Upper lobe of left lung (tissue), 6 donors: ENCODE results near the gene GNG3. TPM values are rescaled to one million over a fixed set of nuclear protein-coding genes. Genes with fewer than 3 reads are reported as not detected.

Source experiments
- ATAC-seq, 2 donors: fragments of 200-7000 bp; cut with Tn5 transposase; one replicate each; pipeline ENCODE4 v1.9.1; 2022; ENCODE audit warnings: mild to moderate bottlenecking in 2 of 2, moderate library complexity in 2 of 2; ENCODE audit not compliant: low FRiP score in 2 of 2
- DNase-seq, 2 donors: peaks; one replicate each; pipeline ENCODE4 v3.0.0-alpha.2; 2019 to 2020
- H3K27ac ChIP-seq, 4 donors: fragments of 200-600 bp; sonication (generic); one replicate each; pipeline ENCODE4 v1.5.1; 2016 to 2019
- H3K27me3 ChIP-seq, 4 donors: fragments of 200-600 bp; sonication (generic); one replicate each; pipeline ENCODE4 v1.5.1; 2017 to 2019
- H3K36me3 ChIP-seq, 4 donors: fragments of 200-600 bp; sonication (generic); one replicate each; pipeline ENCODE4 v1.5.1; 2016 to 2019
- H3K4me1 ChIP-seq, 4 donors: fragments of 200-600 bp; sonication (generic); one replicate each; pipeline ENCODE4 v1.5.1; 2018 to 2019
- H3K4me3 ChIP-seq, 4 donors: fragments of 200-600 bp; sonication (generic); one replicate each; pipeline ENCODE4 v1.5.1; 2017 to 2019; ENCODE audit warnings: mild to moderate bottlenecking in 2 of 4, moderate library complexity in 1 of 4
- H3K9me3 ChIP-seq, 4 donors: fragments of 200-600 bp; sonication (generic); one replicate each; pipeline ENCODE4 v1.5.1; 2018 to 2019
- EP300 ChIP-seq, 4 donors: sonication (generic); formaldehyde crosslinking; IDR thresholded peaks; one replicate each; pipeline ENCODE4 v1.5.1; 2017; ENCODE audit warnings: antibody characterized with exemption in 4 of 4, control low read depth in 2 of 4
- POLR2A ChIP-seq, 4 donors: fragments of 450-650 bp; IDR thresholded peaks; one replicate each; pipeline ENCODE4 v1.5.1; 2016 to 2017; ENCODE audit warnings: antibody characterized with exemption in 4 of 4, mild to moderate bottlenecking in 2 of 4
- POLR2AphosphoS5 ChIP-seq, 2 donors: sonication (generic); formaldehyde crosslinking; IDR thresholded peaks; one replicate each; pipeline ENCODE4 v1.5.1; 2017; ENCODE audit warnings: antibody characterized with exemption in 2 of 2
- WGBS, 2 donors: methylation state at CpG; one replicate each; pipeline ENCODE4 v1.1.5; 2017 to 2018; 5-methylcytosine and 5-hydroxymethylcytosine counted together
- small RNA-seq, 4 donors: library from RNA; depleted of rRNA; stranded (forward); fragments of <200 nt; gene quantifications; one replicate each; pipeline ENCODE3, GENCODE V24; 2016
- total RNA-seq, 6 donors: library from RNA; depleted of rRNA in 4 of 6; stranded (reverse); fragments of >200 nt in 4 of 6; gene quantifications; one replicate each; pipeline versions ENCODE4 v1.1.0 to v1.2.1, GENCODE V29; 2016 to 2021
- TF ChIP-seq, protein P1 (sequence below), 6 experiments: fragments of 450-650 bp in 4 of 6; fragments of 200-600 bp in 2 of 6; sonication (generic) in 2 of 6; IDR thresholded peaks; one replicate each; pipeline ENCODE4 v1.5.1; 2016 to 2019; ENCODE audit warnings: antibody characterized with exemption in 6 of 6
- donor health status: DM: no; HTN: no; CAD: no; lungs with moderate emphysema.
- donor health status: DM: no; HTN: yes; CAD: no; lungs with severe emphysema.

Gene GNG3
- total RNA-seq, 6 donors from 2014 or later, result not detected

DNA sequence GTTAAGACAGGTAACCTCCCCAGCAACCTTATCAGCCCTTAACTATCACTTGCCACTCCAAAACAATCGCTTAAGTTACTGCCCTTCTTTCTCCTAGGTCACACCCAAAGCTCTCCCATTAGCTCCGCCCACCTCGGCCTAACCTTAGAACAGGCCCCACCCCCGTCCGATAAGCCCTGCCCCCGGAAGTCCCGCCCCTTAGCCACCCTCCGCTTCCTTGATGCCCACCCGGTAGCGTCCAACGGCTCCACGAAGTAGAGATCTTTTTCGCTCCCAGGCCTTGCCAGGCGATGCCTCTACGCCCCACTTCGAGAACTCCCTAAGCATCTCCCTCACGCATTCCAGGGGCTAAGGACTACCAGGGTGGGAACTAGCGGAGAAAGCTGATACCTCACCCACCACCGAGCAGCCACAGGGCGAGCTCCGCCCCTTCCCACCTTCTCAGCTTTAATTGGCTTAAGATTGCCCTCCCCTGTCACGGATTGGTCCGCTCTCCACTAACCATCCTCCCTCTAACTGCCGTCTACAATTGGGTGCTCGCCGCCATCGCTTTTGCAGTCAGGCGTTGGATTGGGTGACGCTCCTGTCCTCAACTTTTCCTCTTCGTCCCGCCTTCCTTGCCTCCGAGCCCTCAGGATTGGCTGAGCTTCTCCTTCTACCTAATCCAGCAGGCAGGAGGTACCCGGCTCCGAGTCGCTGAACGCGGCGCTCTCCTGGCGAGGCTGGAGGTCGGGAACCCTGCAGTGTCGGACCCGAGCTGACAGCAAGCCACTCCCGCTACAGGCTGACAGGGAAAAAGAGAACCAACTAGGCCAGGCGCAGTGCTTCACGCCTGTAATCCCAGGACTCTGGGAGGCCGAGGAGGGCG lies 46.5 kb downstream of the GNG3 start, which contains the start of gene ZBTB3:
Gene ZBTB3 (minus strand): TSS at position 425 of the 868 bp plus-strand sequence. CDS start 496 bp downstream, outside the sequence.
- DNase-seq (peak; percentile 91 to 99), ATAC-seq (peak; percentile 99 to 100)
- Histone ChIP-seq H3K4me1 (peaks cover 16 to 30% (median 22%) of the 10 kb centered on the region in 4 donors), H3K36me3 (peaks cover 0 to 16% (median 4%) of the 10 kb centered on the region in 4 donors), H3K27ac (peak within 1 kb of the TSS; percentile 85 to 91 (median 89)), H3K9me3 (no peaks in the 10 kb centered on the region), H3K27me3 (no peaks in the 10 kb centered on the region), H3K4me3 (peak within 1 kb of the TSS; percentile 18 to 68 (median 58))
- peak in 2 of 4 donors; percentile 77 to 91 for TF ChIP-seq POLR2A (IDR thresholded peaks at IDR 0.05)
- TF ChIP-seq EP300 (IDR thresholded peaks at IDR 0.05), result no peak
- TF ChIP-seq, protein P1, sequence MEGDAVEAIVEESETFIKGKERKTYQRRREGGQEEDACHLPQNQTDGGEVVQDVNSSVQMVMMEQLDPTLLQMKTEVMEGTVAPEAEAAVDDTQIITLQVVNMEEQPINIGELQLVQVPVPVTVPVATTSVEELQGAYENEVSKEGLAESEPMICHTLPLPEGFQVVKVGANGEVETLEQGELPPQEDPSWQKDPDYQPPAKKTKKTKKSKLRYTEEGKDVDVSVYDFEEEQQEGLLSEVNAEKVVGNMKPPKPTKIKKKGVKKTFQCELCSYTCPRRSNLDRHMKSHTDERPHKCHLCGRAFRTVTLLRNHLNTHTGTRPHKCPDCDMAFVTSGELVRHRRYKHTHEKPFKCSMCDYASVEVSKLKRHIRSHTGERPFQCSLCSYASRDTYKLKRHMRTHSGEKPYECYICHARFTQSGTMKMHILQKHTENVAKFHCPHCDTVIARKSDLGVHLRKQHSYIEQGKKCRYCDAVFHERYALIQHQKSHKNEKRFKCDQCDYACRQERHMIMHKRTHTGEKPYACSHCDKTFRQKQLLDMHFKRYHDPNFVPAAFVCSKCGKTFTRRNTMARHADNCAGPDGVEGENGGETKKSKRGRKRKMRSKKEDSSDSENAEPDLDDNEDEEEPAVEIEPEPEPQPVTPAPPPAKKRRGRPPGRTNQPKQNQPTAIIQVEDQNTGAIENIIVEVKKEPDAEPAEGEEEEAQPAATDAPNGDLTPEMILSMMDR (IDR thresholded peaks at IDR 0.05), result peak in 3 of 6 experiments; percentile 4 to 53 (median 16)
- peak; percentile 83 to 97 for TF ChIP-seq POLR2AphosphoS5 (IDR thresholded peaks at IDR 0.05)
- WGBS, 2 donors, result 0 to 1% methylated on average over 41 to 47 of the region's 47 CpGs

DNA sequence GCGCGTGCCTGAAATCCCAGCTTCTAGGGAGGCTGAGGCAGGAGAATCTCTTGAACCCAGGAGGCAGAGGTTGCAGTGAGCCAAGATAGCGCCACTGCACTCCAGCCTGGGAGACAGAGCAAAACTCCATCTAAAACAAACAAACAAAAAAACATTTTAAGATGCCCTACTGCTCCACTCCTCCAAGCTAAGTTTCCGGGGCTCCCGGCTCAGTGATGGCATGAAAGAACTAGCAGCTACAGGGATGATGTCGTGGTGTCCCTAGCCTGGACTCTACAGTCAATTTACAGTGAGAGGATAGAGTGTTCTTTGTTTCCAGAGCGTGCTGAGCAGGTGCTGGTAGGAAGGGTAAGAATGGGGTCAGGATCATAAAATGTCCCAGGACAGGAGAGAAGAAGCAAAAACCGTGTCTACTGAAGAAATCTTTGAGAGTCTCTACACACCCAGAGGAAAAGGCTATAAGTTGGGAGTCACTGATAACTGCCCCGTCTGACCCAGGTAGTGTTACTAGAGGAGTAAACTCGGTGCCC lies 47.7 kb downstream of the GNG3 start:
- Histone ChIP-seq H3K4me3 (no peak overlapping the region), H3K27me3 (no peaks in the 10 kb centered on the region), H3K4me1 (peaks cover 16 to 30% (median 22%) of the 10 kb centered on the region in 4 donors), H3K36me3 (peaks cover 0 to 12% (median 4%) of the 10 kb centered on the region in 4 donors), H3K27ac (no peak overlapping the region), H3K9me3 (no peaks in the 10 kb centered on the region)
- DNase-seq, result no peak
- WGBS, 2 donors, result 78 to 84% methylated on average over 10 of the region's 10 CpGs
- no peak for TF ChIP-seq EP300 (IDR thresholded peaks at IDR 0.05)
- TF ChIP-seq, protein P1 (IDR thresholded peaks at IDR 0.05), result no peak
- TF ChIP-seq POLR2A (IDR thresholded peaks at IDR 0.05), result no peak
- no peak for TF ChIP-seq POLR2AphosphoS5 (IDR thresholded peaks at IDR 0.05)
- ATAC-seq, result no peak

- Histone ChIP-seq H3K36me3 (no peaks in the 10 kb centered on the region), H3K27ac (no peak overlapping the region), H3K27me3 (no peaks in the 10 kb centered on the region), H3K4me1 (peaks cover 19 to 31% (median 21%) of the 10 kb centered on the region in 4 donors), H3K9me3 (no peaks in the 10 kb centered on the region), H3K4me3 (no peak overlapping the region)
- WGBS, 2 donors, result 65 to 66% methylated on average over 9 of the region's 9 CpGs
- no peak for ATAC-seq
- no peak for DNase-seq
- TF ChIP-seq EP300 (IDR thresholded peaks at IDR 0.05), result no peak
- TF ChIP-seq POLR2A (IDR thresholded peaks at IDR 0.05), result no peak
- TF ChIP-seq, protein P1 (IDR thresholded peaks at IDR 0.05), result no peak
- TF ChIP-seq POLR2AphosphoS5 (IDR thresholded peaks at IDR 0.05), result no peak
Observed at GRCh38 chr11:62757846-62758788, 50.6 kb downstream of the GNG3 start.

Small RNA genes within 50 kb of the gene (small RNA-seq; reads per million reads assigned to genes)
- 0 reads per million in 4 donors for gene SNORA57

Other genes starting within 250 kb of the GNG3 start
- gene AHNAK, start 160.9 kb upstream of the GNG3 start, total RNA-seq, result 1,000 to 10,000 TPM in 2 of 6 donors, 100 to 1,000 TPM in 4; 583 to 1,153 (median 829) TPM
- 100 to 1,000 TPM; 557 to 997 (median 889) TPM for gene EEF1G, start 133.8 kb upstream of the GNG3 start, total RNA-seq
- 10 to 100 TPM in 3 of 6 donors, 1 to 10 TPM in 3; 5.3 to 25.4 (median 11.7) TPM for gene TUT1, start 116.2 kb upstream of the GNG3 start, total RNA-seq
- 10 to 100 TPM; 57.6 to 88.0 (median 69.8) TPM for gene MTA2, start 105.8 kb upstream of the GNG3 start, total RNA-seq
- gene EML3, start 94.9 kb upstream of the GNG3 start, total RNA-seq, result 100 to 1,000 TPM in 1 of 6 donors, 10 to 100 TPM in 5; 31.0 to 148 (median 71.0) TPM
- gene ROM1, start 94.4 kb upstream of the GNG3 start, total RNA-seq, result 1 to 10 TPM; 3.1 to 9.2 (median 5.2) TPM
- 10 to 100 TPM; 21.3 to 43.9 (median 37.9) TPM for gene B3GAT3, start 85.7 kb upstream of the GNG3 start, total RNA-seq
- 100 to 1,000 TPM in 4 of 6 donors, 10 to 100 TPM in 2; 82.3 to 240 (median 138) TPM for gene GANAB, start 61.1 kb upstream of the GNG3 start, total RNA-seq
- gene INTS5, start 54.4 kb upstream of the GNG3 start, total RNA-seq, result 10 to 100 TPM in 5 of 6 donors, 1 to 10 TPM in 1; 9.5 to 31.5 (median 19.8) TPM
- 10 to 100 TPM; 16.8 to 42.0 (median 30.6) TPM for gene C11orf98, start 42.5 kb upstream of the GNG3 start, total RNA-seq
- gene CSKMT, start 42.4 kb upstream of the GNG3 start, total RNA-seq, result 10 to 100 TPM in 3 of 6 donors, 1 to 10 TPM in 3; 5.7 to 16.0 (median 10.0) TPM
- 10 to 100 TPM in 1 of 6 donors, 1 to 10 TPM in 5; 5.0 to 12.6 (median 6.7) TPM for gene UQCC3, start 36.0 kb upstream of the GNG3 start, total RNA-seq
- gene LBHD1, start 35.4 kb upstream of the GNG3 start, total RNA-seq, result 10 to 100 TPM in 1 of 6 donors, 1 to 10 TPM in 5; 3.6 to 19.9 (median 6.8) TPM
- gene UBXN1, start 28.6 kb upstream of the GNG3 start, total RNA-seq, result 100 to 1,000 TPM; 104 to 186 (median 128) TPM
- 1 to 10 TPM in 5 of 6 donors, under 1 TPM in 1; 0.61 to 6.4 (median 1.8) TPM for gene LRRN4CL, start 18.1 kb upstream of the GNG3 start, total RNA-seq
- 100 to 1,000 TPM in 2 of 6 donors, 10 to 100 TPM in 4; 75.5 to 198 (median 87.5) TPM for gene BSCL2, start 252 bp upstream of the GNG3 start, total RNA-seq
- gene HNRNPUL2, start 19.8 kb downstream of the GNG3 start, total RNA-seq, result 10 to 100 TPM; 23.9 to 76.5 (median 46.3) TPM
- 10 to 100 TPM; 18.9 to 31.5 (median 28.6) TPM for gene TTC9C, start 20.8 kb downstream of the GNG3 start, total RNA-seq
- gene ZBTB3, start 46.5 kb downstream of the GNG3 start, total RNA-seq, result 10 to 100 TPM in 3 of 6 donors, 1 to 10 TPM in 3; 7.3 to 15.3 (median 11.7) TPM
- gene POLR2G, start 53.9 kb downstream of the GNG3 start, total RNA-seq, result 10 to 100 TPM; 15.8 to 62.9 (median 38.8) TPM
- 10 to 100 TPM; 16.7 to 51.3 (median 27.0) TPM for gene TAF6L, start 63.7 kb downstream of the GNG3 start, total RNA-seq
- 10 to 100 TPM; 38.8 to 98.2 (median 56.2) TPM for gene TMEM179B, start 79.7 kb downstream of the GNG3 start, total RNA-seq
- 10 to 100 TPM; 11.3 to 28.7 (median 15.4) TPM for gene TMEM223, start 84.3 kb downstream of the GNG3 start, total RNA-seq
- 100 to 1,000 TPM in 1 of 6 donors, 10 to 100 TPM in 5; 56.1 to 215 (median 81.2) TPM for gene NXF1, start 97.8 kb downstream of the GNG3 start, total RNA-seq
- gene STX5, start 124.4 kb downstream of the GNG3 start, total RNA-seq, result 10 to 100 TPM; 25.3 to 53.8 (median 44.9) TPM
- gene TEX54, start 125.2 kb downstream of the GNG3 start, total RNA-seq, result not detected
- gene WDR74, start 131.9 kb downstream of the GNG3 start, total RNA-seq, result 10 to 100 TPM; 31.5 to 56.6 (median 50.4) TPM
- 100 to 1,000 TPM; 120 to 236 (median 179) TPM for gene SLC3A2, start 173.2 kb downstream of the GNG3 start, total RNA-seq
- gene CHRM1, start 213.7 kb downstream of the GNG3 start, total RNA-seq, result 1 to 10 TPM in 4 of 6 donors, under 1 TPM in 1, not detected in 1; 0.59 to 7.3 (median 3.0) TPM